Measurements from ENCODE around the gene FKBP8.

Gene FKBP8

GRCh38 chr19:18568367-18568766 is 25.0 kb upstream of the FKBP8 start:
- no peak for TF ChIP-seq EGR1 (IDR thresholded peaks at IDR 0.05)

- TF ChIP-seq USF1 (IDR thresholded peaks at IDR 0.05) (no peak), EGR1 (IDR thresholded peaks at IDR 0.05) (no peak), RAD21 (IDR thresholded peaks at IDR 0.05; ENCODE audit: low read depth) (no peak), EP300 (IDR thresholded peaks at IDR 0.05; ENCODE audit: borderline replicate concordance) (no peak), REST (IDR thresholded peaks at IDR 0.05; ENCODE audit: low read depth) (no peak), MAX (IDR thresholded peaks at IDR 0.05) (no peak), ZBTB7A (IDR thresholded peaks at IDR 0.05; ENCODE audit: low read depth) (no peak), NFIC (IDR thresholded peaks at IDR 0.05) (no peak), TCF12 (IDR thresholded peaks at IDR 0.05; ENCODE audit: low read depth) (no peak), TAF1 (IDR thresholded peaks at IDR 0.05; ENCODE audit: low read depth) (no peak), FOXM1 (IDR thresholded peaks at IDR 0.05; ENCODE audit: borderline replicate concordance, low read depth) (no peak), YY1 (IDR thresholded peaks at IDR 0.05; ENCODE audit: low read depth) (no peak), TEAD4 (IDR thresholded peaks at IDR 0.05) (no peak), CEBPB (IDR thresholded peaks at IDR 0.05) (no peak), CREB1 (IDR thresholded peaks at IDR 0.05; ENCODE audit: low read depth) (no peak)
These were observed 23.6 kb upstream of the FKBP8 start for GRCh38 chr19:18566953-18567352.

GRCh38 chr19:18562086-18562485 is 18.7 kb upstream of the FKBP8 start:
- no peak for TF ChIP-seq CEBPB (IDR thresholded peaks at IDR 0.05)
- no peak for TF ChIP-seq TCF12 (IDR thresholded peaks at IDR 0.05; ENCODE audit: low read depth)
- TF ChIP-seq RAD21 (IDR thresholded peaks at IDR 0.05; ENCODE audit: low read depth): no peak
- TF ChIP-seq TAF1 (IDR thresholded peaks at IDR 0.05; ENCODE audit: low read depth): no peak
- no peak for TF ChIP-seq MAX (IDR thresholded peaks at IDR 0.05)
- TF ChIP-seq NFIC (IDR thresholded peaks at IDR 0.05): no peak
- TF ChIP-seq EP300 (IDR thresholded peaks at IDR 0.05; ENCODE audit: borderline replicate concordance): no peak
- TF ChIP-seq FOXM1 (IDR thresholded peaks at IDR 0.05; ENCODE audit: borderline replicate concordance, low read depth): no peak
- TF ChIP-seq REST (IDR thresholded peaks at IDR 0.05; ENCODE audit: low read depth): no peak
- TF ChIP-seq CREB1 (IDR thresholded peaks at IDR 0.05; ENCODE audit: low read depth): no peak
- TF ChIP-seq USF1 (IDR thresholded peaks at IDR 0.05): no peak
- no peak for TF ChIP-seq ZBTB7A (IDR thresholded peaks at IDR 0.05; ENCODE audit: low read depth)
- TF ChIP-seq TEAD4 (IDR thresholded peaks at IDR 0.05): no peak
- no peak for TF ChIP-seq EGR1 (IDR thresholded peaks at IDR 0.05)
- no peak for TF ChIP-seq YY1 (IDR thresholded peaks at IDR 0.05; ENCODE audit: low read depth)

GRCh38 chr19:18559685-18560084 is 16.3 kb upstream of the FKBP8 start:
- TF ChIP-seq EP300 (IDR thresholded peaks at IDR 0.05; ENCODE audit: borderline replicate concordance) (no peak), CREB1 (IDR thresholded peaks at IDR 0.05; ENCODE audit: low read depth) (no peak), YY1 (IDR thresholded peaks at IDR 0.05; ENCODE audit: low read depth) (no peak), TAF1 (IDR thresholded peaks at IDR 0.05; ENCODE audit: low read depth) (no peak), TCF12 (IDR thresholded peaks at IDR 0.05; ENCODE audit: low read depth) (no peak), EGR1 (IDR thresholded peaks at IDR 0.05) (no peak), TEAD4 (IDR thresholded peaks at IDR 0.05) (no peak), FOXM1 (IDR thresholded peaks at IDR 0.05; ENCODE audit: borderline replicate concordance, low read depth) (no peak), USF1 (IDR thresholded peaks at IDR 0.05) (no peak), CEBPB (IDR thresholded peaks at IDR 0.05) (no peak), ZBTB7A (IDR thresholded peaks at IDR 0.05; ENCODE audit: low read depth) (no peak), NFIC (IDR thresholded peaks at IDR 0.05) (no peak), MAX (IDR thresholded peaks at IDR 0.05) (no peak), RAD21 (IDR thresholded peaks at IDR 0.05; ENCODE audit: low read depth) (no peak), REST (IDR thresholded peaks at IDR 0.05; ENCODE audit: low read depth) (no peak)

Measured in Ishikawa (cell line).